Astrocyte (in vitro differentiated cells and primary cell): ENCODE data around the gene ATP5IF1. TPM values are rescaled to one million over a fixed set of nuclear protein-coding genes. Genes with fewer than 3 reads are reported as not detected.

Experiments used
- DNase-seq: peaks from one replicate; pipeline ENCODE4 v3.0.0-alpha.2; 2010; ENCODE audit warnings: low read depth
- FAIRE-seq: peaks from 2 replicates; lab custom pipeline; 2011; peaks lifted over from hg19 to GRCh38; lab: Jason Lieb, UNC
- H2AFZ ChIP-seq: 2 replicates; pipeline ENCODE4 v1.6.0; 2012; ENCODE audit warnings: low read depth, low read length, inconsistent platforms
- H3K27ac ChIP-seq: 2 replicates; pipeline ENCODE4 v1.5.1; 2011; ENCODE audit warnings: low read depth, low read length, inconsistent platforms
- H3K27me3 ChIP-seq: 2 replicates; pipeline ENCODE4 v1.6.0; 2011; ENCODE audit warnings: low read length, inconsistent platforms; ENCODE audit not compliant: insufficient read depth
- H3K36me3 ChIP-seq: 2 replicates; pipeline ENCODE4 v1.5.1; 2011; ENCODE audit warnings: low read length, inconsistent platforms; ENCODE audit not compliant: insufficient read depth
- H3K4me1 ChIP-seq: 2 replicates; pipeline ENCODE4 v1.5.1; 2011; ENCODE audit warnings: low read length, inconsistent platforms; ENCODE audit not compliant: insufficient read depth
- H3K4me2 ChIP-seq: 2 replicates; pipeline ENCODE4 v1.6.0; 2012; ENCODE audit warnings: low read length, inconsistent platforms
- H3K4me3 ChIP-seq: 2 replicates; pipeline ENCODE4 v1.5.1; 2011; ENCODE audit warnings: low read depth, mild to moderate bottlenecking, low read length, inconsistent platforms; ENCODE audit not compliant: insufficient read depth
- H3K79me2 ChIP-seq: 2 replicates; pipeline ENCODE4 v1.6.0; 2012; ENCODE audit warnings: mild to moderate bottlenecking, low read length, inconsistent platforms; ENCODE audit not compliant: insufficient read depth
- H3K9ac ChIP-seq: 2 replicates; pipeline ENCODE4 v1.6.0; 2012; ENCODE audit warnings: mild to moderate bottlenecking, low read length, inconsistent platforms
- H3K9me3 ChIP-seq: 2 replicates; pipeline ENCODE4 v1.5.1; 2012; ENCODE audit warnings: low read depth, mild to moderate bottlenecking, low read length, inconsistent platforms; ENCODE audit not compliant: insufficient read depth
- H4K20me1 ChIP-seq: 2 replicates; pipeline ENCODE4 v1.6.0; 2012; ENCODE audit warnings: low read length, inconsistent platforms; ENCODE audit not compliant: insufficient read depth
- H3K27ac Mint-ChIP-seq: one replicate; pipeline ENCODE4 v1.8.0; 2021; ENCODE audit warnings: mild to moderate bottlenecking, mixed read lengths; ENCODE audit not compliant: unreplicated experiment
- H3K27me3 Mint-ChIP-seq: one replicate; pipeline ENCODE4 v1.8.0; 2021; ENCODE audit warnings: low read depth, mixed read lengths; ENCODE audit not compliant: unreplicated experiment
- H3K36me3 Mint-ChIP-seq: one replicate; pipeline ENCODE4 v1.8.0; 2021; ENCODE audit warnings: low read depth, mixed read lengths; ENCODE audit not compliant: unreplicated experiment
- H3K4me1 Mint-ChIP-seq: one replicate; pipeline ENCODE4 v1.8.0; 2021; ENCODE audit warnings: low read depth, mixed read lengths; ENCODE audit not compliant: unreplicated experiment
- H3K4me3 Mint-ChIP-seq: one replicate; pipeline ENCODE4 v1.8.0; 2021; ENCODE audit warnings: mild to moderate bottlenecking, moderate library complexity, mixed read lengths; ENCODE audit not compliant: unreplicated experiment
- H3K9me3 Mint-ChIP-seq: one replicate; pipeline ENCODE4 v1.8.0; 2021; ENCODE audit warnings: mild to moderate bottlenecking, mixed read lengths; ENCODE audit not compliant: unreplicated experiment
- EZH2 ChIP-seq: IDR thresholded peaks from 2 replicates; pipeline ENCODE4 v1.6.1; 2012; ENCODE audit warnings: mild to moderate bottlenecking, low read length, inconsistent platforms; ENCODE audit not compliant: insufficient read depth
- total RNA-seq: library from RNA; stranded (reverse); gene quantifications from 2 replicates; pipeline ENCODE4 v1.2.1, GENCODE V29; 2021
- TF ChIP-seq, protein P1 (sequence below): IDR thresholded peaks from 2 replicates; pipeline ENCODE4 v1.5.1; 2011; ENCODE audit warnings: low read depth, mild to moderate bottlenecking, inconsistent platforms, low read length, moderate library complexity; ENCODE audit not compliant: insufficient read depth

ATP5IF1 gene
- total RNA-seq, 1 donor from 2014 or later = 160 TPM

- H3K4me3 Mint-ChIP-seq = no peak overlapping the region
- H3K36me3 ChIP-seq = no peaks in the 10 kb centered on the region
- no peak overlapping the region for H3K9ac ChIP-seq
- H4K20me1 ChIP-seq = no peaks in the 10 kb centered on the region
- no peaks in the 10 kb centered on the region for H3K27me3 ChIP-seq
- FAIRE-seq (no peak), DNase-seq (no peak)
- H3K27ac ChIP-seq = no peak overlapping the region
- H3K79me2 ChIP-seq = peaks cover 6% of the 10 kb centered on the region
- H3K27me3 Mint-ChIP-seq = no peaks in the 10 kb centered on the region
- no peak overlapping the region for H2AFZ ChIP-seq
- H3K9me3 Mint-ChIP-seq = no peaks in the 10 kb centered on the region
- TF ChIP-seq, protein P1, sequence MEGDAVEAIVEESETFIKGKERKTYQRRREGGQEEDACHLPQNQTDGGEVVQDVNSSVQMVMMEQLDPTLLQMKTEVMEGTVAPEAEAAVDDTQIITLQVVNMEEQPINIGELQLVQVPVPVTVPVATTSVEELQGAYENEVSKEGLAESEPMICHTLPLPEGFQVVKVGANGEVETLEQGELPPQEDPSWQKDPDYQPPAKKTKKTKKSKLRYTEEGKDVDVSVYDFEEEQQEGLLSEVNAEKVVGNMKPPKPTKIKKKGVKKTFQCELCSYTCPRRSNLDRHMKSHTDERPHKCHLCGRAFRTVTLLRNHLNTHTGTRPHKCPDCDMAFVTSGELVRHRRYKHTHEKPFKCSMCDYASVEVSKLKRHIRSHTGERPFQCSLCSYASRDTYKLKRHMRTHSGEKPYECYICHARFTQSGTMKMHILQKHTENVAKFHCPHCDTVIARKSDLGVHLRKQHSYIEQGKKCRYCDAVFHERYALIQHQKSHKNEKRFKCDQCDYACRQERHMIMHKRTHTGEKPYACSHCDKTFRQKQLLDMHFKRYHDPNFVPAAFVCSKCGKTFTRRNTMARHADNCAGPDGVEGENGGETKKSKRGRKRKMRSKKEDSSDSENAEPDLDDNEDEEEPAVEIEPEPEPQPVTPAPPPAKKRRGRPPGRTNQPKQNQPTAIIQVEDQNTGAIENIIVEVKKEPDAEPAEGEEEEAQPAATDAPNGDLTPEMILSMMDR = no peak
- no peak for TF ChIP-seq EZH2
- no peak overlapping the region for H3K27ac Mint-ChIP-seq
- H3K4me1 Mint-ChIP-seq = peaks cover 25% of the 10 kb centered on the region
- peaks cover 30% of the 10 kb centered on the region for H3K4me1 ChIP-seq
- H3K4me3 ChIP-seq = no peak overlapping the region
- H3K9me3 ChIP-seq = no peaks in the 10 kb centered on the region
- H3K36me3 Mint-ChIP-seq = no peaks in the 10 kb centered on the region
- no peak overlapping the region for H3K4me2 ChIP-seq
These were observed 8.8 kb downstream of the ATP5IF1 start for GRCh38 chr1:28244549-28245251.

- no peaks in the 10 kb centered on the region for H3K36me3 ChIP-seq
- peak overlapping the region; percentile 58 for H2AFZ ChIP-seq
- no peaks in the 10 kb centered on the region for H3K9me3 Mint-ChIP-seq
- peaks cover 30% of the 10 kb centered on the region for H3K4me1 Mint-ChIP-seq
- H4K20me1 ChIP-seq = no peaks in the 10 kb centered on the region
- no peaks in the 10 kb centered on the region for H3K27me3 ChIP-seq
- peak overlapping the region; percentile 93 for H3K4me3 Mint-ChIP-seq
- no peak for FAIRE-seq
- peak overlapping the region; percentile 70 for H3K4me3 ChIP-seq
- H3K4me1 ChIP-seq = peaks cover 33% of the 10 kb centered on the region
- TF ChIP-seq EZH2 = no peak
- H3K36me3 Mint-ChIP-seq = no peaks in the 10 kb centered on the region
- H3K27me3 Mint-ChIP-seq = no peaks in the 10 kb centered on the region
- peak overlapping the region; percentile 98 for H3K27ac Mint-ChIP-seq
- no peaks in the 10 kb centered on the region for H3K9me3 ChIP-seq
- peak overlapping the region; percentile 85 for H3K9ac ChIP-seq
- no peak for DNase-seq
- H3K27ac ChIP-seq = peak overlapping the region; percentile 63
- H3K4me2 ChIP-seq = peak overlapping the region; percentile 87
- H3K79me2 ChIP-seq = peaks cover 6% of the 10 kb centered on the region
These were observed 10.5 kb downstream of the ATP5IF1 start for GRCh38 chr1:28246427-28246832.

- Histone ChIP-seq H4K20me1 (no peaks in the 10 kb centered on the region), H3K27ac (peak overlapping the region; percentile 44), H2AFZ (peak overlapping the region; percentile 78), H3K4me2 (peak overlapping the region; percentile 87), H3K4me3 (peak overlapping the region; percentile 59), H3K79me2 (peaks cover 6% of the 10 kb centered on the region), H3K9me3 (no peaks in the 10 kb centered on the region), H3K4me1 (peaks cover 33% of the 10 kb centered on the region), H3K27me3 (no peaks in the 10 kb centered on the region), H3K9ac (peak overlapping the region; percentile 25), H3K36me3 (no peaks in the 10 kb centered on the region)
- TF ChIP-seq, protein P1 = no peak
- TF ChIP-seq EZH2 = no peak
- Mint-ChIP-seq H3K27ac (peak overlapping the region; percentile 98), H3K9me3 (no peaks in the 10 kb centered on the region), H3K36me3 (no peaks in the 10 kb centered on the region), H3K4me3 (peak overlapping the region; percentile 93), H3K27me3 (no peaks in the 10 kb centered on the region), H3K4me1 (peaks cover 30% of the 10 kb centered on the region)
- FAIRE-seq (no peak), DNase-seq (no peak)
These were observed 11.8 kb downstream of the ATP5IF1 start for GRCh38 chr1:28247612-28248272.
